Mammary epithelial cell (primary cell): ENCODE data around the gene CTTN.

Experiments
- CTCF ChIP-seq, 2 donors: IDR thresholded peaks in 1 of 2; conservative IDR thresholded peaks in 1 of 2; 2 replicates each; pipeline ENCODE4 v1.5.1; 2011 to 2012; ENCODE audit warnings: inconsistent platforms in 2 of 2, low read length in 2 of 2, mild to moderate bottlenecking in 2 of 2, control low read depth in 1 of 2, low read depth in 1 of 2; ENCODE audit not compliant: insufficient read depth in 1 of 2; ENCODE audit errors: extremely low read depth in 1 of 2
- EZH2 ChIP-seq: IDR thresholded peaks from 2 replicates; pipeline ENCODE4 v1.6.1; 2012; ENCODE audit warnings: low read length, inconsistent platforms, borderline replicate concordance

GRCh38 chr11:70413151-70413550 lies 14.8 kb downstream of the CTTN start:
- TF ChIP-seq EZH2 (no peak), CTCF (conservative IDR thresholded peaks at IDR 0.05 in 1 of 2, IDR thresholded peaks at IDR 0.05 in 1 of 2; ENCODE audit: extremely low read depth in 1 of 2, insufficient read depth in 1 of 2, low read depth in 1 of 2, low read length in 2 of 2) (no peak)
